Suprapubic skin (tissue), 4 donors: ENCODE data around the gene PTGIS. TPM values are rescaled to one million over a fixed set of nuclear protein-coding genes. Genes with fewer than 3 reads are reported as not detected.

ENCODE experiments used
- DNase-seq, 2 donors: peaks; one replicate each; pipeline ENCODE4 v3.0.0-alpha.2; 2019; ENCODE audit warnings: low spot score in 2 of 2
- H3K27ac ChIP-seq: fragments of 200-600 bp; sonication (generic); one replicate; pipeline ENCODE4 v1.5.1; 2019
- H3K27me3 ChIP-seq: fragments of 200-600 bp; sonication (generic); one replicate; pipeline ENCODE4 v1.5.1; 2019
- H3K36me3 ChIP-seq: fragments of 200-600 bp; sonication (generic); one replicate; pipeline ENCODE4 v1.5.1; 2019
- H3K4me1 ChIP-seq: fragments of 200-600 bp; sonication (generic); one replicate; pipeline ENCODE4 v1.5.1; 2019
- H3K4me3 ChIP-seq: fragments of 200-600 bp; sonication (generic); one replicate; pipeline ENCODE4 v1.5.1; 2019; ENCODE audit warnings: mild to moderate bottlenecking
- H3K9me3 ChIP-seq: fragments of 200-600 bp; sonication (generic); one replicate; pipeline ENCODE4 v1.5.1; 2019
- CTCF ChIP-seq, 2 donors: fragments of 200-600 bp in 1 of 2; fragments of 450-650 bp in 1 of 2; sonication (generic) in 1 of 2; IDR thresholded peaks; one replicate each; pipeline ENCODE4 v1.5.1; 2016 to 2019; ENCODE audit warnings: antibody characterized with exemption in 2 of 2, mild to moderate bottlenecking in 1 of 2, moderate library complexity in 1 of 2
- EP300 ChIP-seq: sonication (generic); formaldehyde crosslinking; IDR thresholded peaks from one replicate; pipeline ENCODE4 v1.6.1; 2017; ENCODE audit warnings: antibody characterized with exemption
- POLR2A ChIP-seq, 2 donors: fragments of 450-650 bp; IDR thresholded peaks; one replicate each; pipeline ENCODE4 v1.6.1; 2017; ENCODE audit warnings: antibody characterized with exemption in 2 of 2, mild to moderate bottlenecking in 2 of 2, moderate library complexity in 2 of 2
- POLR2AphosphoS5 ChIP-seq, 3 donors: sonication (generic); formaldehyde crosslinking; IDR thresholded peaks; one replicate each; pipeline ENCODE4 v1.6.1; 2017; ENCODE audit warnings: antibody characterized with exemption in 3 of 3
- WGBS: methylation state at CpG from one replicate; pipeline ENCODE4 v1.1.5; 2018; 5-methylcytosine and 5-hydroxymethylcytosine counted together
- total RNA-seq, 4 donors: library from RNA; depleted of rRNA; stranded (reverse); fragments of >200 nt; gene quantifications; one replicate each; pipeline ENCODE4 v1.1.0, GENCODE V29; 2016

The PTGIS gene
- total RNA-seq, 4 donors from 2014 or later, result 4.3 to 14.4 (median 7.0) TPM

GRCh38 chr20:49561806-49562205 is 6.1 kb downstream of the PTGIS start:
- Histone ChIP-seq H3K4me3 (no peak overlapping the region), H3K36me3 (no peaks in the 10 kb centered on the region), H3K4me1 (peaks cover 17% of the 10 kb centered on the region), H3K9me3 (no peaks in the 10 kb centered on the region), H3K27me3 (peaks cover 9% of the 10 kb centered on the region), H3K27ac (peak overlapping the region; percentile 61)
- no peak for TF ChIP-seq POLR2A (IDR thresholded peaks at IDR 0.05)
- TF ChIP-seq CTCF (IDR thresholded peaks at IDR 0.05), result no peak
- no peak for TF ChIP-seq EP300
- TF ChIP-seq POLR2AphosphoS5 (IDR thresholded peaks at IDR 0.05), result no peak
- 61% methylated on average over 2 of the region's 2 CpGs for WGBS
- DNase-seq, result peak in 1 of 2 donors; percentile 6

- 90% methylated on average over 3 of the region's 4 CpGs for WGBS
- no peak overlapping the region for H3K4me3 ChIP-seq
- DNase-seq, result peak; percentile 39 to 41
- no peak for TF ChIP-seq CTCF (IDR thresholded peaks at IDR 0.05)
- TF ChIP-seq EP300, result no peak
- no peak for TF ChIP-seq POLR2AphosphoS5 (IDR thresholded peaks at IDR 0.05)
- no peak for TF ChIP-seq POLR2A (IDR thresholded peaks at IDR 0.05)
- no peaks in the 10 kb centered on the region for H3K36me3 ChIP-seq
- peaks cover 17% of the 10 kb centered on the region for H3K4me1 ChIP-seq
- peak overlapping the region; percentile 61 for H3K27ac ChIP-seq
- peaks cover 9% of the 10 kb centered on the region for H3K27me3 ChIP-seq
- H3K9me3 ChIP-seq, result no peaks in the 10 kb centered on the region
Observed at GRCh38 chr20:49561256-49561655, 6.7 kb downstream of the PTGIS start.

GRCh38 chr20:49560646-49561045 is 7.3 kb downstream of the PTGIS start:
- peaks cover 9% of the 10 kb centered on the region for H3K27me3 ChIP-seq
- TF ChIP-seq POLR2A (IDR thresholded peaks at IDR 0.05), result no peak
- no peak for TF ChIP-seq EP300
- no peak for TF ChIP-seq CTCF (IDR thresholded peaks at IDR 0.05)
- TF ChIP-seq POLR2AphosphoS5 (IDR thresholded peaks at IDR 0.05), result no peak
- no peak overlapping the region for H3K4me3 ChIP-seq
- 82% methylated on average over 11 of the region's 11 CpGs for WGBS
- H3K9me3 ChIP-seq, result no peaks in the 10 kb centered on the region
- no peak overlapping the region for H3K27ac ChIP-seq
- peak; percentile 62 to 67 for DNase-seq
- no peaks in the 10 kb centered on the region for H3K36me3 ChIP-seq
- peaks cover 17% of the 10 kb centered on the region for H3K4me1 ChIP-seq

- DNase-seq, result peak in 1 of 2 donors; percentile 37
- TF ChIP-seq POLR2A (IDR thresholded peaks at IDR 0.05), result no peak
- no peak for TF ChIP-seq CTCF (IDR thresholded peaks at IDR 0.05)
- no peak for TF ChIP-seq EP300
- no peak for TF ChIP-seq POLR2AphosphoS5 (IDR thresholded peaks at IDR 0.05)
- Histone ChIP-seq H3K27me3 (peaks cover 9% of the 10 kb centered on the region), H3K4me3 (no peak overlapping the region), H3K9me3 (no peaks in the 10 kb centered on the region), H3K4me1 (peaks cover 17% of the 10 kb centered on the region), H3K36me3 (no peaks in the 10 kb centered on the region), H3K27ac (peak overlapping the region; percentile 6)
- WGBS, result 82% methylated on average over 7 of the region's 7 CpGs
Observed at GRCh38 chr20:49560186-49560585, 7.8 kb downstream of the PTGIS start.

- H3K36me3 ChIP-seq, result no peaks in the 10 kb centered on the region
- DNase-seq, result peak; percentile 68 to 79
- peaks cover 14% of the 10 kb centered on the region for H3K27me3 ChIP-seq
- H3K4me3 ChIP-seq, result no peak overlapping the region
- no peaks in the 10 kb centered on the region for H3K9me3 ChIP-seq
- H3K4me1 ChIP-seq, result peaks cover 17% of the 10 kb centered on the region
- H3K27ac ChIP-seq, result peak overlapping the region; percentile 52
- peak in 2 of 3 donors; percentile 21 to 70 for TF ChIP-seq POLR2AphosphoS5 (IDR thresholded peaks at IDR 0.05)
- no peak for TF ChIP-seq POLR2A (IDR thresholded peaks at IDR 0.05)
- no peak for TF ChIP-seq CTCF (IDR thresholded peaks at IDR 0.05)
- no peak for TF ChIP-seq EP300
- 56% methylated on average over 19 of the region's 19 CpGs for WGBS
Observed at GRCh38 chr20:49559411-49560081, 8.4 kb downstream of the PTGIS start.
